ENCODE results near the gene PPP1R10.

DNA sequence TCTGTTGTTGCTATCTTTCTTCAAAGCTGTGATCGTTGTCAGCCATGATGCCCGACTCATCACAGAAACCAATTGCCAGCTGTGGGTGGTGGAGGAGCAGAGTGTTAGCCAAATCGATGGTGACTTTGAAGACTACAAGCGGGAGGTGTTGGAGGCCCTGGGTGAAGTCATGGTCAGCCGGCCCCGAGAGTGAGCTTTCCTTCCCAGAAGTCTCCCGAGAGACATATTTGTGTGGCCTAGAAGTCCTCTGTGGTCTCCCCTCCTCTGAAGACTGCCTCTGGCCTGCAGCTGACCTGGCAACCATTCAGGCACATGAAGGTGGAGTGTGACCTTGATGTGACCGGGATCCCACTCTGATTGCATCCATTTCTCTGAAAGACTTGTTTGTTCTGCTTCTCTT is 26.5 kb downstream of the PPP1R10 start:
- TF ChIP-seq, protein P1, sequence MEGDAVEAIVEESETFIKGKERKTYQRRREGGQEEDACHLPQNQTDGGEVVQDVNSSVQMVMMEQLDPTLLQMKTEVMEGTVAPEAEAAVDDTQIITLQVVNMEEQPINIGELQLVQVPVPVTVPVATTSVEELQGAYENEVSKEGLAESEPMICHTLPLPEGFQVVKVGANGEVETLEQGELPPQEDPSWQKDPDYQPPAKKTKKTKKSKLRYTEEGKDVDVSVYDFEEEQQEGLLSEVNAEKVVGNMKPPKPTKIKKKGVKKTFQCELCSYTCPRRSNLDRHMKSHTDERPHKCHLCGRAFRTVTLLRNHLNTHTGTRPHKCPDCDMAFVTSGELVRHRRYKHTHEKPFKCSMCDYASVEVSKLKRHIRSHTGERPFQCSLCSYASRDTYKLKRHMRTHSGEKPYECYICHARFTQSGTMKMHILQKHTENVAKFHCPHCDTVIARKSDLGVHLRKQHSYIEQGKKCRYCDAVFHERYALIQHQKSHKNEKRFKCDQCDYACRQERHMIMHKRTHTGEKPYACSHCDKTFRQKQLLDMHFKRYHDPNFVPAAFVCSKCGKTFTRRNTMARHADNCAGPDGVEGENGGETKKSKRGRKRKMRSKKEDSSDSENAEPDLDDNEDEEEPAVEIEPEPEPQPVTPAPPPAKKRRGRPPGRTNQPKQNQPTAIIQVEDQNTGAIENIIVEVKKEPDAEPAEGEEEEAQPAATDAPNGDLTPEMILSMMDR (IDR thresholded peaks at IDR 0.05), result no peak
- TF ChIP-seq EZH2phosphoT487 (IDR thresholded peaks at IDR 0.05) (no peak), EZH2 (IDR thresholded peaks at IDR 0.05) (no peak)
